GM18498 (cell line): ENCODE data around the gene PCDH9.
A peak's percentile ranks its signal among the peaks of the same experiment; 100 is the strongest.

Source experiments
- ATAC-seq: cut with Tn5 transposase; IDR thresholded peaks from one replicate; pipeline ENCODE4 v1.9.1; 2021; ENCODE audit warnings: mild to moderate bottlenecking, moderate library complexity; ENCODE audit not compliant: unreplicated experiment

Gene PCDH9

DNA sequence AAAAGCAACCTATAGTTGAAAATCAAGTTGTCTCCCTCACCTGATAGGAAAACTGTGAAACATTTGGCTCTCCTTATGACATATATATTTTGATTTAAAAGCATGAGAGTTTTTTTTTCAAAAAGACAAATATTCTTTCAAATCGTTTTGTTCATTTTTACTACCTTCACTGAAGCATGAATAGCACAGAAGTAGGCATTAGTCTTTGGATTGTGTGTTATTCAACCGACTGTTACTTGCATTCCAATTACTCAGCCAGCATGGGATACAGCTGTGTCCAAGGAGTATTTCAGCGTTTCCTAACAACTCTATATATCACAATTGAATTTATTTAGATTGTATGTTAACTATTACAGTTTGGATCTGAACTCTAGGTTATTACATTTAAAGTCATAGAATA, 135.2 kb downstream of the PCDH9 start:
- ATAC-seq, result no peak

DNA sequence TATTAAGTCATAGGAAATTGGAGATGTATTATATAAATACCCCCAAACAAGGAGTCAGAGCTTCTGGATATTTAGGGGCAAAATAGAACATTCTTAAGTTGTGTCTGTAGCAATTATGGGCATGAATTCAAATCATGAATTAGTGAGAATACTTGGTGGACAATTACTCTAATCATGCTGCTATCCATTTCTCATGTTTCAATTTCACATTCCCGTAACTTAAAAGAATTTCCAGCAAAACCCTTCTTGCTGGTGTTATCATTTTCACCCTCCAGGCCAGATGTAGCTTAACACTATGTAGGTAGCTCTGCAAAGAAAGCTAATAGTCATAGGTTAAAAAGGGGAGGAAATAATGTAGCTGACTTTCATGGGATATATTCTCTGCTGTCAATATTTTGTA, 136.1 kb downstream of the PCDH9 start:
- ATAC-seq, result no peak

DNA sequence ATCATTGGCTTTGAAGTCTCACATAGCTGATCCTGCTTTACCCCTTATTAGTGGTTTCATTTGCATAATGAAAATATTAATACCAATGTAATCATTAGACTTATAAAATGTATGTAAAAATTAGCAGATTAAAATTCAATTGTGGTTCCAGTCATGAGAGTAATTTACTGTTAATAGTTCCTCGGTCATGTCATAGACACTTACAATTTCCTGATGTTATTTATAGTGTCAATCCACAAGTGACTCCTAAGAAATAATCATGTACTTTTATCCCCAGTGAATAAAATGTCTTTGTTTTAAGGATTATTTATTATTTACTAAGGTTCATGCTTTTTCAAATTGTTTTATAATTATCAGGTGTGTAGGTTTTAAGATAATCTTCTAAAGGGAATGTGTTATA, 138.5 kb downstream of the PCDH9 start:
- no peak for ATAC-seq

DNA sequence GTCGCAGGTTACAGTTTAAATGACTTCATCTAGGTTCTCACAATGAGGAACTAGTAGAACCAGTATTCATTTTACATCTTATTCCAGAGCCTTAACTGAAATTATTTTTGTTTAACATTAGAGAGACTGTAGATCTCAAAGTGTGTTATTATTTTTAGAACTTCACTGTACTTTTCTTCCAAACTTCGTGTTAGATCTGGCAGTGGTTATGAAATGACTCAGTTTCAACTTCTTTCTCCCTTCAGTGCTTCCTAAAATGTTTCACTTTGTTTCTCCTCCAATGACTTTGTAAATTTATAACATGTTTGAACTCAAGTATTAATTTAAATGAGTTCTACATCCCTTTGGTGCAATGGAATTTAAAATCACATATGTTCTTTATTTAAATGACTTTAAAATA, 139.3 kb downstream of the PCDH9 start:
- ATAC-seq, result no peak

DNA sequence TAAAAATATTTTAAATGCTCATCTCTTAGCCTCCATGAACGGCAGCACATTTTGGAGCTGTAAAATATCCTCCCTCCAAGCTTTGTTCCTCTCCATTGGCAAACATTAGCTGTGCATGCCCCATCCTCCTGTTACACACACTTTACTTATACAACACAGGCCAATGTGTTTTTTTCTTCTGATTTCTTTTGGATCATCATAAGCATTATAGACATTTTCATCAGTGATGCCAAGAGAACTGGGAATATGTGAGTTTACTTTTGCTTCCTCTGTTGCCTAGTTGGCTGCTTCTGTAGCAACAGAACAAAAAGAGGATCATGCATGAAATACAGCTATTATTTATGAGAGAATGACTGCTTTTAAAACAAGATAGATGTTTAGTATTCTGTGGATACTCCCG, 142.6 kb downstream of the PCDH9 start:
- ATAC-seq, result no peak

DNA sequence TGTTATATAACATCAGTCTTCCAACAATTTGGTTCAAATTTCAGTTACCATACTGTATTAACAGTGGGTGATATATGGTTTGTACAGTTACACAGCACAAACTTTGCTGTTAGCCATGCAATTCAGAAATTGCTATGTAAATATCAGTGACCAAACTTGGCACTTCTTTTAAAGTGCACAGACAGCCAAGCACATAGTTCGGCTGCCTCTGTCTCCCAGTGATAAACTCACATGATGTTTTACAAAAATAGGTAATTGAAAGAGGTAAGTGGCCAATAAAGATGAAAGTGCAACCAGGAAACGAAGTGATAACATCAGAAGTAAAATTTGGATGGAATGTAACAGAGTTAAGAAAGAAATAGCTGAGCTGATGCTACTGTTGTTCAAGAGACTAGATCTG, 143.9 kb downstream of the PCDH9 start:
- ATAC-seq, result no peak

DNA sequence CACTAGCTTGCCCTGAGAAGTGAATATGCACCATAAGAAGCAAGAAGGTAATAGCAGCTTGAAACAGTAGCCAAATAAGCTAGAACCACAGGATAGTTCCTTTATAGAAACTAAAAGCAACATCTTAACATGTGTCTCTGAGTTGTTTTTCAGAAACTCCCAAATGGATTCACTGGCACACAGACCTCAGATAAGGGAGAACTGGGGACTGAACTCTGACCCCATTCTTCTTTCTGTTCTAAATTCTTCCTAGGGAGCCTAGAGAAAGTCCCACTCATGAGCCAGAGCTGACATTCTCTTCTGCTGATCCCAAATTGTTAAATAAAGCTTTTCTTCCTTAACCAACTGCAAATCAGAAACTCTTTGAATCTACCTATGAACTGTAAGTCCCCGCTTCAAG, 146.1 kb downstream of the PCDH9 start:
- ATAC-seq, result no peak

DNA sequence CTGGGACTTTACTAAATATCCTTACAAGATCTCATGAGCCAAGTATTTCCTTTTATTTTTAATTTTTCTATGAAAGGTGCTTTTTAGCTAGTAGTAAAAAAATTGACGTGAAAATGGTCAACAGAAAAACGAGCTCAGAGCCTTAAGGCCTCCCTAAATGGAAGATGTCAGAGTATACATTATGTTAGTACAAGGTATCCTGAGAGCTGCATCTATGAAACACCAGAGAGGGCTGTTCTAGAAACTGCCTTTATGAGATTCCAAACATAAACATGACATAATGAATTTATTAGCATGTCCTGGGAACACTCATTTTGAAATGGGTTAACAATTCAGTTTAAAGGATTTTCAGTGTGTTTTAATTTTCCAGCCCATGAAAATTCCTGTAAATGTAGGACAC, 146.6 kb downstream of the PCDH9 start:
- no peak for ATAC-seq

DNA sequence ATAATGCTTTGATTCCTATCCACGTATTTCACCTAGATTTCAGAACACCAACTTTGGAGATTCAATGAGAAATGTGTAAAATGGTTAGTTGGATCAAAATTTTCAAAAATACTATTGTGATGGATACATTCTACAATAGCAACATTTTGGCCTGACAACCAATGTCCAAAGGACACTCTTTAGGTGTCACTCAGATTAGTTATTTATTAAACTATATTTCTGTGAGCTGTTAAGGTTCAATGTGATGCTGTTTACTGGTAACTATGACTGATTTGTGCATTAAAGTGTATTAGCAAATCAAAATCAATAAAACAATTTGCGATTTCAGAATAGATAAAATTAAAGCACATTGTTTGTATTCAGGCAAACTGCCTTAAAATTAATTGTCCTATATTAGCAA, 149.8 kb downstream of the PCDH9 start:
- no peak for ATAC-seq

DNA sequence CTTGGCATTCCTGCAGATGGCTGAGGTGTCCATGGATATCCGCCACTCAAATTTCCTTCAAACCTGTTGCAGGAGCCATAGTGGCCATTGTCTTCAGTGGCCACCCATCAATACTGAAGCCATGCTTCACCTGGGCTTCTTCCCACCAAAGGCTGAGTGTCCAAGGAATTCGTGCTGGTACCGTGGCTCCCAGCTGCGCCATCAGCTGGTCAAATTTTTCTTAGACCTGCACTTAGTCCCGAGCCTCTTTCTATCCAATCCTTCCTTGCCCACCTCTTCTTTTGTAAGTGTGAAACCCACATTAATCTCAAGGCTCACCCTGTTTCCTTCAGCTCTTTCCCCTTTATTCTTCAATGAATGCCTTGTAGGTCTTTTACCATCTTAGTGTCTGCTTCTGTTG, 152.1 kb downstream of the PCDH9 start:
- no peak for ATAC-seq

DNA sequence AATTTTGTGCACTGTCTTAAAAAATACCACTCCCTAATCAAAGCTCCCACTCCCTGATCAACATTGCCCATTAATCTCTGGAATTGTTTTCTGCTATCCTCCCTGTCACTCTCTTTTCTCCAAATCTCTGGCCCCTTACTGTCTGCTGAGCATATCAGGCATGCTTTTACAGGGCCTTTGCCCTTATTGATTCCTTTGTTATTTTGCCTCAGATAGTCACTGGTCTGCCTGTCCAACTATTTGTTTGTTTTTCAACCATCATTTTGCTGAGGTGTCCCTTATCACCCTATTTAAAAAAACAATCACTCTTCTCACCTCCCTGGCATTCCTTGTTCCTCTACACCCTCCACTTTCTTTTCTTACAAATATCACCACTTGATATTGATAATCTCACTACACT, 153.0 kb downstream of the PCDH9 start:
- ATAC-seq, result no peak

DNA sequence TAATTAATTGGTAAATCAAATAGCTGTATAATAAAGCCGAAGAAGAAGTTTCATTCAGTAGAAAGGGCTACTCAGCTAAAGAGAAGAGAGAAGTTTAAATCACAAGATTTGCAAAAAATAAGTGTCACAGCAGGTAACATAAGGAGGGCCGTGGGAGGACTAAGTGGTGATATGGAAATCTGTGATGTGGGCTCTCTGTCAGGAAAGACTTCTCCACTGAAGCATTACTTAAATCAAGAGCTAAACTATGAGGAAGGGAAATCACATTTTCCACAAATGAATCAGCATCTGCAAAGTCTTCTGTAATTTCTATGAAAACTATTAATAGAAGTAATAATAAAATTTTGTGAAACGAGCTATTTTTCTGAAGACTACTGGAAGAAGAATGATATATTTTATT, 153.8 kb downstream of the PCDH9 start:
- no peak for ATAC-seq

DNA sequence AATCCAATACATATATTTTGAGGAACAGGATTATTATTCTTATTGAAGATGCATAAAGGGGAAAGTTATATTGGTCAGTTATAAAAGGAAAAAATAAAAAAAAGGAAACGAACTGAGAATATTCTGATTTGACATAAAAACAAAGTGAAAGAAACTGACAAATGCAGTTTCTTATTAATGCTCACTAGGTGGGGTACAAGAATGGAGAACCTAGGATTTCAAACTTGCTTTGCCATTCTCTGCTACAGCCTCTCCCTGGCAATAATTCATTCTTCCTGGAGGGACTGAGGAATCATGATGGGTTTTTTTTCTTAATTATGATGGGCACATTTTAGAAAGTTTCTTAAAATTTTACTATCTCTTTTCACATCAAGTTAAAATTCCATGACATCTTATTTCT, 154.9 kb downstream of the PCDH9 start:
- ATAC-seq, result no peak

DNA sequence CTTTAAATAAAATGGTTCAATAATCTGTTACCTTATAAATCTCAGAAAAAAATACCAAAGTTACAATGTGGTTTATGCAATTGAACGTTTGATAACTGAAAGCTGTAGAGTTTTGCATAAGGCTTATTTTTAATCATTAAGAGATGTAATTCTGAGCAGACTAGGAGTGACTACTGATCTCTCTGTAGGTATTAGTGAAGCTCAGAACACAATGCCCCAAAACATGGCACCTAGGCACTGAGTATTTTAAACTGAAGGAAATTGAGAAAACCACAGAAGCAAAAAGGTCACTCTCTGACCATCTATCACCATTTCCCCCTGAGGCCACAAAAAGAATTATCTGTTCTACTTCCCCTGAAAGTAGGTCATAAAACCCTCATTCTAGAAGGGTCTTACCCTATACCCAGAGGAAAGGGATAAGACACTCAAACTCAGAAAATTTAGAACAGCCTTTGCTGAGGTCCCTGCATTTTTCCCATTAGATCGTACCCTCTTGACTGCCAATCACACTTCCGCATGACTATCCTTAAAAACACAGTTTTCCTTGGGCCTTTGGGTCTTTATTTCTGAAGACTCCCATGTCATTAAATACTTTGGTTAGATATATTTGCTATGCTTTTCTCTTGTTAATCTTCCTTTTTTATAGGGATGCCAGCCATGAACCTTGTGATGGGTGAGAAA, 158.1 kb downstream of the PCDH9 start:
- ATAC-seq, result peak; percentile 52

DNA sequence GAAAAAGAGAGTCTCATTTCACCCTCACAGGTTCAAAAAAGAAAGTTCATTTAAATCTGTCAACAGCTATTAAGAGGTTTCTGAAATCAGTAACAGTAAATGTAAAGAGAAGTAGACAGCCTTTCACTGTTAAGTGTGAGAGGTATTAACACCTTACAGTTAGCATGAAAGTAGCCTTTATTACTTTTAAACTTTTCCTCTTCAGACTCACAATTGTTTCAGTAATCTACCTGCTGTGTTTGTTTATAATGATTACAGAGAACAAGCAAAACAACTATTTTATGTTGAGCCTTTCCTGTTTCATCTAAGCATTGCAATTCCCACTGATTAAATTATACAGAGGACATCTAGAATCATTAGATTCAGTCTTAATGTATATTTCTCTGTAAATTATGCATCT, 159.8 kb downstream of the PCDH9 start:
- no peak for ATAC-seq

DNA sequence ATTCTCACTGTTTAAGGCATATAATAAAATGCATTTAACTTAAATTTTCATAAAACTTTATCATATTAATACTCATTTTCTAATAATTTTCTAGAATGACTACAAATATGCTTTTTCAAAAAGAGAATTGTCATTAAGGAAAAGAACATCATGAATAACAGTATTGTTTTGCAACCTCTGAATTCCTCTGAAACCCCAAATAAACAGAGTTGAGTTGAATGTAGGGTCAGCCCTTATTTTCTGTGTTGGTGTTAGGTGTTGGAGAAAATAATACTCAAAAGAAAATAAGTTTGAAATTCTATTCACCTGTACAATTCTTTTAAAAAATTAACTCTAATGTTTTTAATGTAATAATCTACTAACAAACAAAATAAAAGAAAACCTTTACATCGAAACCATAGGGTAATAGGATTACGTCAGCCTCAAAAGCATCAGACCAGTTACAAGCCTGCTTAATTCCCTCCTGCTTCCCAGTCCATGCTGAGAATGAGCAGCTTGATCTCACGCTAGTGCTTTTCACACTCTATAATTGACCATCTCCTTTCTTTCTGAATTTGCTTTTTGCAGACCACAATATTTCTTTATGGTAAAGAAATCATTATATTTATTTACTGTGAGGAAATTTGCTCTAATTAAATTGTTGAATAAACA, 160.9 kb downstream of the PCDH9 start:
- ATAC-seq, result no peak

DNA sequence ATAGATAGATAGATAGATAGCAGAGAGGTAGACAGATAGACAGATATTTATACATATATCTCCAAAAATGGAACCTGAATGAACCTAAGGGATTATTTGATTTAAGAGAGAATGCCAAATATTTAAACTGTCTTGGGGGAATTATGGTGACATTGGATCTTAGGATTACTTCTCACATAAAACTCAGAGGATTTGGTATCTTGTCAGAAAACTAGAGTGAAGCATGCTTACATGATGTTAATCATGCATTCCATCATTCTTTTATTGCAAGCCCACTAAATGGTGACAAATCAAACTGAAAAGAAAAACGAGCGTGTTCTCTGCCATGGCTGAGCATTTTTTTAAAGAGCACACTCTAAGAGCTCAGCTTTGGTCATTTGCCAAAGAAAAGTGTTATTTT, 165.2 kb downstream of the PCDH9 start:
- no peak for ATAC-seq

DNA sequence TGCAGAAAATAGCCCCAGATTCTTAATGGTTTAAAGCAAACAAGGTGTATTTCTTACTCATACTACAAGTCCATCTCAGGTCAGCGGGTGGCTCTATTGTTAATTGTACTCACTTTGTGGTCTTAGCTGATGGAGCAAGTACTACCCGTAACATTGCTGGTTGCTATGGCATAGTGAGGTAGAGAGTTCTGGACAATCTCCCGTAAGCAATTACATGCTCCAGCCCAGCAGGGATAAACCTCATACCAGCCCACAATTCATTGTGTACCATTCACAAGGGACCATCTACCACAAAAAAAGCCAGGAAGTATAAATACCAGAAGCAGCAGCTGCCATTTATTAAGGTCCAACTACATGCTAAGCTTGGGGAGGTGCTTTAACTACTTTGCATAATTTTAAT, 167.1 kb downstream of the PCDH9 start:
- ATAC-seq, result no peak

DNA sequence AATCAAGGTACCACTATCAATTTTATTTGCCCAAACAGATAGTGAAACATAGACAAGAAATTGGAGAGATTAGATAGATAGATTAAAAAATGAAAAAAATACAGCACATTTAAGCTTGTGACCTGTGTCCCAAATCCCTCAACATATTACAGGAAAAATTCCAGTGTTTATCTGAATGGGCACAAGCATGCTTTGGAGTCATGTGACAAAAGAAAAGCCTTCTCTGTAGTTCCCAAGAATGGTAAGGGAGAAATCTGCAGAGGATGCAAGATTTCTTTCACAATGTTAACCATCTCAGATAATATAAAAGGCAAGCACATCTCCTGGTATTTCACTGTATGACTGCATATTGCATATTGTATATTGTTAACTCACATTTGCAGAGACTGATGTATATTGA, 168.0 kb downstream of the PCDH9 start:
- ATAC-seq, result no peak

DNA sequence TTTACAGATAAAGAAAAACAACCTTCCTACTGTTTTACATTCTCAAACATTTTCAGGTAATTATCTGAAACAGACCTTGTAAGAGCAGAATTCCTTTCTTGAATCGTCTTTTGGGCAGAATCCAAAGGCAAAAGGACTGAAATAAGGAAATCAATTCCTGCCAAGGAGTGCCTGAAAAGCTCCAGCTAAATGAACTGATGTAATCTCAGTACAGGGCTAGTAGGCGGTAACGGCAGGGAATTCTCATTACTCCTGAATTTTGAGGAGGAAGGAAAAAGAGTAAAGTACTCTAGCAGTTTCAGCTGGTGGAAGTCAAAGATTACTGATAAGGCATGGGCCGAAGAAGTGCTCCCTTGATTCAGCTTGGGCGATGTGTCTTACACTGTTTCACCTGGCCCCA, 168.4 kb downstream of the PCDH9 start:
- ATAC-seq, result no peak

DNA sequence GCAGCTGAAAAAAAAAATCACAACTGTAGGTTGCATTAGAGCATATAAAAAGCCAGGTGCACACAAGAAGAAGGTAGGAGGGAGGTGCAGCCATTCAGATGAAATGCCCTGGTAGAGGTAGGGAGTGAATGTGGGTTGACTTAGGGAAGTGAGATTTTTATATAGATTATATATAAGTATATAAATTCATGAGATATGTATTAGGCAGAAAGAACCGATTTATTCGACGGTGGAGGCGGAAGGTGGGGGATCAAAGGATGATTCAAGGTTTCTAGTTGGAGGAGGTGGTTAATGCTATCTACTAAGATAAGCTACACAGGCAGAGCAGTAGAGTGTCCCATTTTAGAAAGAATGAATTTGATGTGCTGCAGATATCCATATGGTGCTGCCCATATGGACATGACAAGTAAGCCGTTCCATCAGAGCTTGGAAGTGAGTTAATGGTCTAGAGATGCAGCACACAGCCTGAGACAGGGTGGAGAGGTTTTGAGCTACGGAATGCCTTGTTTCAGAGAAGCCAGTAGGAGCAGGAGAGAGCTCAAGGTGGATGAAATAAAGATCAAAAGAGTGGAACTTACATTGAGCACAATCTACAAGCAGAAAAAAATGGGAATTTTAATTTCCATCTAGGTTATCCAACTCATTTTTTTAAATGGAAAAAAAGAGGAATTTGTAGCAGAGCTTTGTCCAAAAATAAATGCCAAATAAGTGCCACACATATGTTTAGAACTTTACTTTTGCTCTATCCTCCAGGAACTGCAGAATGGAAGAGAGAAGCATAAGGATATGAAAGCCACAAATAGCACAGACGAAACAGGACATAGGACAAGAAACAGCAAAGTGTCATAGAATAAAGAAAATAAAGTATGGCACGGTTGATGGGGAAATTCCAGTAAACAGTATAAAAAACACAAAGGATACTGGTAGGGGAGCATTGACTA, 177.3 kb downstream of the PCDH9 start:
- no peak for ATAC-seq

DNA sequence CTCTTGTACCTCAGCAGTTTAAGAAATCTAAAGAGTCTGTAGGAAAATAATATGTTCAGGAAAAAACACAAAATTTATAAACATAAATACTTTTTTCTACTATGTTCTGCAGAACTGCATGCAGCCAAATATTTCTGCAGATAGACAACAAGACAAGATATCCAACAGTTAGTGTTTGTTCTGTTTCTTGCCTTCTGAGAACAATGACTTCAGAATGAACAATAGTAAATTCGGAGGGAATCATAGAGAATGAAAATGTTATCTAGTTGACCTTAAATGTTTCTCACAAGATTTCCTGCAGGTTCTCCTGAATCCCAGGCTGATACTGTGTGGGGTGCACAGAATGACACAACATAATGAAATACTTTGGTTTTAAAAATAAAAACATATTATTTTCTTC, 180.4 kb downstream of the PCDH9 start:
- ATAC-seq, result no peak
